A673 (cell line): ENCODE measurements around the gene SLC22A12.
"Not testable (repeated sequence)": the region's sequence is repeated elsewhere in the genome, so short reads cannot be mapped to it uniquely, and the experiment has no call there.

Experiments used
- CTCF ChIP-seq: fragments of 300-800, 200-600 bp; sonication (generic); conservative IDR thresholded peaks from 2 replicates; pipeline ENCODE4 v1.5.1; 2017; ENCODE audit warnings: low read depth, mild to moderate bottlenecking, antibody characterized with exemption, low read length, moderate library complexity, mixed read lengths
- EZH2 ChIP-seq: fragments of 200-600 bp; sonication (generic); IDR thresholded peaks from 2 replicates; pipeline ENCODE4 v1.6.1; 2017; ENCODE audit warnings: borderline replicate concordance, low read depth, mild to moderate bottlenecking, mixed read lengths, antibody characterized with exemption, low read length; ENCODE audit not compliant: poor library complexity, severe bottlenecking

GRCh38 chr11:64561429-64561828 lies 29.6 kb upstream of the SLC22A12 start:
- TF ChIP-seq CTCF, EZH2: not testable (repeated sequence)
